Measurements from ENCODE around the gene HPCAL1.
A peak's percentile ranks its signal among the peaks of the same experiment; 100 is the strongest.

HPCAL1 gene

DNA sequence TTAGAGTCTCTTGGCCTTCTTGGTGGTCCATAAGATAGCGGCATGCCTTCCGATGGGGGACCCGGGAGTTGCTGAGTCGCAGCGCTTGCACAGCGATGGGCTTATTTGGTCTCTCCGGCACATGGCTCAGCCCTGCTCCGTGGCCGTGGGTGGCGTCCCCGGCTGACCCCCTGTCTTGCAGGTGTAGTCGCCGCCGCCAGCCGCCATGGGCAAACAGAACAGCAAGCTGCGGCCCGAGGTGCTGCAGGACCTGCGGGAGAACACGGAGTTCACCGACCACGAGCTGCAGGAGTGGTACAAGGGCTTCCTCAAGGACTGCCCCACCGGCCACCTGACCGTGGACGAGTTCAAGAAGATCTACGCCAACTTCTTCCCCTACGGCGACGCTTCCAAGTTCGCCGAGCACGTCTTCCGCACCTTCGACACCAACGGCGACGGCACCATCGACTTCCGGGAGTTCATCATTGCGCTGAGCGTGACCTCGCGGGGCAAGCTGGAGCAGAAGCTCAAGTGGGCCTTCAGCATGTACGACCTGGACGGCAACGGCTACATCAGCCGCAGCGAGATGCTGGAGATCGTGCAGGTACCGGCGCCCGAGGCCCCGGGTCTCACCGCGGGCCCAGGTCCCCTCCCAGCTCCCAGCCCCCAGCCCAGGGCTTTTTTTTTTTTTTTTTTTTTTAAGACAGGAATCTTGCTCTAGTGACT, 117.0 kb downstream of the HPCAL1 start:
- no peak for DNase-seq (ENCODE audit: low read depth in 1 of 2, low spot score in 1 of 2)

GRCh38 chr2:10422251-10422650, 119.5 kb downstream of the HPCAL1 start:
- DNase-seq (ENCODE audit: low read depth in 1 of 2, low spot score in 1 of 2), result no peak

- no peak for DNase-seq (ENCODE audit: low read depth in 1 of 2, low spot score in 1 of 2)
Observed at GRCh38 chr2:10422732-10423399, 120.2 kb downstream of the HPCAL1 start.

DNA sequence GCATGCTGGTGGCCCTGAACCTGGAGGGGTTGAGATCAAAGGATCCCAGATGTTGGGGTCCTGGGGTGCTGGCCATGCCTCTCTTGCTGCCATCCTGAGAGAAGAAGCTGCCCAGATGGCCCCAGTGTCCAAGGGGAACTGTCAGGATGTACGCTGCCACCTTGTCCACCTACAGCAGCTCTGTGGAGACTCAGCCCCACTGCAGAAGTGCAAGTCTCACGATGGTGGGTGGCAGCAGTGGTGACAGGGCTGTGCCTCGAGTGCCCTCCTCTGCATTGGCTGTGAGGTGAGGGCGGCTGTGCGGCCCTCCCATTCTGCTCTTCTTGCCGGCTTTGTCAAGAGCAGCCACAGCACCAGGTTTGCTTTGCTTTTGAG, 120.7 kb downstream of the HPCAL1 start:
- DNase-seq (ENCODE audit: low read depth in 1 of 2, low spot score in 1 of 2), result no peak

DNA sequence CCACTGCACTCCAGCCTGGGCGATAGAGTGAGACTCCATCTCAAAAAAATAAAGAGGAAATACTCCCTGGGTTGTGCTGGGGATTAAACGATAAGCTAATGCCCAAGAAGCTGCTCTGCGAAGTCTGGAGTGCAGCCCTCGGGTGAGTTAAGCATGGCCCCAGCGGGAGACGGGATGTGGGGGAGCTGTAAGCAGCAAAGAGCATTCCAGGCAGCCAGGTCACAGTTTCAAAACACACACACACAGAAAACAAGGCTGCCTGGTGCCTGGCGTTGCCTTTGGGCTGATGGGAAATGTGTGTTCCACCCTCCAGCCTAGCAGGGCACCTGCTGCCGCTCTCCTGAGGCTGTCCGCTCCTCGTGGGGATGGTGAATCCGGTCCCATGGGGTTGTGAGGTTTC, 121.3 kb downstream of the HPCAL1 start:
- no peak for DNase-seq (ENCODE audit: low read depth in 1 of 2, low spot score in 1 of 2)

DNA sequence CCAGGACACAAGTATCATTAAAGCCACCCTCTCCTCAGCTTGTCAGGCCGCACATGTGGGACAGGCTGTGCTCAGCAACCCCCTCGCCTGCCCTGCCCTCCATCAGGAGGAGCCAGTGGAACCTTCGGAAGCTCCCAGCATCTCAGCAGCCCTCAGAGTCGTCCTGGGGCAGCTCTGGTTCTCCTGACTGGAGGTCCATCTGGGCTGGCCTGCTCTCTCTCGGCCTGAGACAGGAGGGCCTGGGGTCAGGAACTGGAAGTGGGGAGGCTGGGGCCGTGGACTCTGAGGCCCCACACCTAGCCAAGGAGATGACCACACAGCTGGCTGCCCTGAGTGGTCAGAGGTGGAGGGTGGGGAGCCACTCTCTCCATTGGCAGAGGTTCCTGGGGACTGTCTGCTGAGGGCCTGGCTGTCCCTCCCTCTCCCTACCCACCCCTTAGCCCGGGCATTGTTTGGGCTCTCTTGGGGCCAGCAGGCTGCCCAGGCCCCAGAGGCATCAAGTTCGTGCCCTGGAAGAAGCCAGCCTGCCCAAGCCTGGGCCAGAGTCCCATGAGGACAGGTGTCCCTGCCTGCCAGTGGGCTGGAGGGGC, 122.3 kb downstream of the HPCAL1 start:
- DNase-seq (ENCODE audit: low read depth in 1 of 2, low spot score in 1 of 2), result no peak

DNA sequence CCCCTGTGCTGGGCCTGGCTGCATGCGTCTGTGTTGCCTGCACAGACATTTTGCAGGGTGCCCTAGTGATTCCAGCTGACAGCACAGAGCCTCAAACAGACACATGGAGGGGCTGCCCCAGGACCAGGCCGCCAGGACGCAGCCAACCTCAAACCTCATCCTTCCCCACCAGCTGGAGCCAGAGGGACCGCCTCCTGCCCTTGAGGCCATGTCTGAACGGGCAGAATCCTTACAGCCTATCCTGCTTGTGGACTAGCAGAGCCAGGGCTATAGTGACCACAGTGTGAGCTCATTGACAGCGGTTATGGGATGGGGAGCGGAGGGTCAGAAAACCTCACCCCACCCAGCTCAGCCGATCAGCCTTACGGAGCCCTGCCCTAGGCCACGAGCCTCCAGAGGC, 123.0 kb downstream of the HPCAL1 start:
- DNase-seq (ENCODE audit: low read depth in 1 of 2, low spot score in 1 of 2), result no peak

GRCh38 chr2:10426726-10427617, 124.3 kb downstream of the HPCAL1 start:
- no peak for DNase-seq (ENCODE audit: low read depth in 1 of 2, low spot score in 1 of 2)

DNA sequence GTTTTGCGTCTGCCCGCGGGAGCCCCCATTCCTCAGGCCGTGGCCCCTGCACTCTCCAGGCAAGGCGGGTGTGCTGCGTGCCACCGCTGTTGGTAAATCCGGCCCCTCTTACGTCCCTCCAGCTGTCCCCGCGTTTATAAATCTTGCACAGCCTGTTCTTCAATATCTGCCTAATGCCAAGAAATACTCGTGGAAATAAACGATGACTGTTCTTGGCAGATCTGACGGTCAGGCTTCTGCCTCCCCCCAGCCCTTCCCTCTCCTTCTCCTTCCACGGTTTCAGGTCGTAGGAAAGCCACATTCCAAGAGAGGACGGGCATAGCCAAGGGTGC, 124.9 kb downstream of the HPCAL1 start:
- DNase-seq (ENCODE audit: low read depth in 1 of 2, low spot score in 1 of 2), result no peak

DNA sequence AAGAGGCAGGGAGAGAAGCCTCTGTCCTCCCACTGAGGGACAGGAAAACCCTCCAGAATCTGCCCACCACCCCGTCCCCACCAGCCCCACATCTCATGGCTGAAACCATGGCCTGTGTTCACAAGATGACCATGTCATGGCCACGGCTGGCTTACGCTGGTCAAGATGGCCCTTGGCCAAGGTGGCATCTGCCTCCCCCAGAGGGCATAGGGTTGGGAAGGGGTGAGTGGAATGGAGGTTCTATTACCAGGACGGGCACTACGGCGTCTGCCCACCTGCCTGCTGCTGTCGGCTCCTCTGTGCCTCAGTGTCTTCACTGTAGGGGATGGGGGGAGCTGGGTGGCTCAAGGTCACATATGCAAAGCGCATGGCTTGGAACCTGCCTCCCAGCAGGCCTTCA, 125.7 kb downstream of the HPCAL1 start:
- DNase-seq (ENCODE audit: low read depth in 1 of 2, low spot score in 1 of 2), result no peak

GRCh38 chr2:10428924-10429323, 126.2 kb downstream of the HPCAL1 start:
- DNase-seq (ENCODE audit: low read depth in 1 of 2, low spot score in 1 of 2), result no peak

GRCh38 chr2:10430886-10431622, 128.3 kb downstream of the HPCAL1 start:
- DNase-seq (ENCODE audit: low read depth in 1 of 2, low spot score in 1 of 2), result no peak

GRCh38 chr2:10431797-10432196, 129.1 kb downstream of the HPCAL1 start:
- no peak for DNase-seq (ENCODE audit: low read depth in 1 of 2, low spot score in 1 of 2)

GRCh38 chr2:10432311-10433181, 129.8 kb downstream of the HPCAL1 start:
- no peak for DNase-seq (ENCODE audit: low read depth in 1 of 2, low spot score in 1 of 2)

- DNase-seq (ENCODE audit: low read depth in 1 of 2, low spot score in 1 of 2), result no peak
Observed at GRCh38 chr2:10433264-10433946, 130.7 kb downstream of the HPCAL1 start.

DNA sequence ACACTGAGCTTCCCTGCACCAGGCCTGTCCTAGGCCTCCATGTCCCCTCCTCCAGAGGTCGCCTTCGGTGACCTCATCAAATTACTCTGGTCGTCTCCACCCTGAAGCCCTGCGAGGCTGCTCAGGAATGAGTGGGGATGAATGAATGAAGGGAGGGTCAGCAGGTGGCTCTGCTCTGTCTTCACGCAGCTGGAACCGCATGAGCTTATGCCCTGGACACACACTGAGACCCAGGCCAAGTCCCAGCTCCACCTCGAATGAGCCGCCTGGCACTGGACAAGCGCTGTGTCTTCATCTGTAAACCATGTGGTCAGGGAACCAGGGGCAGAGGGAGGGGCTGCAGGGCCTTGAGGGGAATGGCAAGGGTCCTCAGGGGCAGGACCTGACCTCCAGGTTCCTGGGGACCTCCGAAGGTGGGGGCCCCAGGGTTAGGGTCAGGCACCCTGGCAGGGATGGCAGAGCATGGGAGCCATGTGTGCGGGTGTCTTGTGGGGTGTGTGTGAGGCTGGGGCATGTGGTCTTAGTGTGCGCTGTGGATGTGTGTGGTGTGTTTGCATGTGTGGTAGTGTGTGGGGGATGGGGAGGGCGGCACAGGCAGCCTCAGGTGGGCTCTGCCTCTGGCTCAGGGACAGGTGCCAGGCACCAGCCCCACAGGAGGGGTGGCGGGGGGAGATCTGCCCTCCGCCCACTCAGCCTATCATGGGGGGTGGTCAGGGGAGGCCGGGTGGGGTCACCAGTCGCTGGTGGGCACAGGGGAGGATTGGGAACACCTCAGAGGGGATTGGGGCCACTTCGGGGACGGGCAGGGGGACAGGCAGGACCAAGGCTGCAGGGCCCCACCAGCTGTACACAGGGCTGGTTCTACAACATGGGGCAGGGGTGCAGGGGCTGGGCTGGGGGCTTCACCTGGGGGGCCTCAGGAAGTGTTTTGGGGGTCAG, 131.5 kb downstream of the HPCAL1 start:
- no peak for DNase-seq (ENCODE audit: low read depth in 1 of 2, low spot score in 1 of 2)

GRCh38 chr2:10434886-10435819, 132.4 kb downstream of the HPCAL1 start:
- DNase-seq (ENCODE audit: low read depth in 1 of 2, low spot score in 1 of 2), result peak; percentile 63 to 66
